HFF-Myc (cell line): ENCODE measurements around the gene SH3PXD2A.

ENCODE experiments used
- DNase-seq: peaks from one replicate; pipeline ENCODE4 v3.0.0-alpha.2; 2011; ENCODE audit warnings: low read depth; ENCODE audit errors: extremely low read depth
- H3K4me3 ChIP-seq: replicated peaks from 2 replicates; pipeline ENCODE4 v1.5.1; 2011; ENCODE audit warnings: low read depth, mild to moderate bottlenecking, control low read depth, low read length
- CTCF ChIP-seq: IDR thresholded peaks from 2 replicates; pipeline ENCODE4 v1.5.1; 2012; ENCODE audit warnings: mild to moderate bottlenecking, low read depth, low read length, control low read depth; ENCODE audit errors: missing control alignments

Gene SH3PXD2A

DNA sequence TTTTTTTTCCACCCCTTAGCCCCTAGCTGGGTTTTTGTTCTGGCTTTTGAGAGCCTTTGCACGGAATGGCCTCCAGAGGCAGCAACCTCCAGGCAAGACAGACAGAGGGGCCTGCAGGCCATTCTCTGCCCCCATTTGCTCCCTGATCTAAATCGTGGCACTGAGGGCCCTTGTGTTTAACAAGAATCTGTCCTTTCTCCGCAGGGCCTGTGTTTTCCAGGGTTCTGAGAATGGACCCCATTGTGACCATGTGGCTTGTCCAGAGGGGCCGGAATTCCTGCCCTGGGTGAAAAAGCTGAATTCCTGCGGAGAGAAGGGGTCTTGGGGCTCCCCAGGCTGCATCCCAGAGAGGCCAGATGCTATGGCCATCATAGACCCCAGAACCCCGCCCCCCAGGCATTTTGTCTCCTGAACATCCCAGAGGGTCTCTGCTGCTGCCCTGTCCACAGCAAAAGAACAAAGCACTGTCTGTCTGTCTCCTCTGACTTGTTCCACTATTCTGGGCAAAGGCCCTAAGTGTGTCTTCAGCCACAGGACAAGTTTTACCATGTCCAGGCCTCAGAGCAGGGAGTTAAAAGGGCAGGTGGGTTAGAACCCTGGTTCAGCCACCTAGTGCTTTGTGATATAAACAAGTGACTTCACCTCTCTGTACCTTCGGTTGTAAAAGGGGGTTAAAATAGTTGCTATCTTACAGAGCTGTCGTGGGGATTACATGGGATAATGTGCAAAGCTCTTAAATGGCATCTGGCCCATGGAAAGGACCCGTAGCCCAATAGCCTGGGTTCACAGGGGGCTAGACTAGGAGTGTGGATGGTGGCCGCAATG, 155.6 kb downstream of the SH3PXD2A start:
- DNase-seq: no peak
- TF ChIP-seq CTCF: no peak
- no peak overlapping the region for H3K4me3 ChIP-seq

- no peak overlapping the region for H3K4me3 ChIP-seq
- no peak for DNase-seq
- TF ChIP-seq CTCF: no peak
Observed at GRCh38 chr10:103698266-103698665, 157.1 kb downstream of the SH3PXD2A start.

- DNase-seq: no peak
- no peak for TF ChIP-seq CTCF
- no peak overlapping the region for H3K4me3 ChIP-seq
Observed at GRCh38 chr10:103697787-103698186, 157.6 kb downstream of the SH3PXD2A start.

DNA sequence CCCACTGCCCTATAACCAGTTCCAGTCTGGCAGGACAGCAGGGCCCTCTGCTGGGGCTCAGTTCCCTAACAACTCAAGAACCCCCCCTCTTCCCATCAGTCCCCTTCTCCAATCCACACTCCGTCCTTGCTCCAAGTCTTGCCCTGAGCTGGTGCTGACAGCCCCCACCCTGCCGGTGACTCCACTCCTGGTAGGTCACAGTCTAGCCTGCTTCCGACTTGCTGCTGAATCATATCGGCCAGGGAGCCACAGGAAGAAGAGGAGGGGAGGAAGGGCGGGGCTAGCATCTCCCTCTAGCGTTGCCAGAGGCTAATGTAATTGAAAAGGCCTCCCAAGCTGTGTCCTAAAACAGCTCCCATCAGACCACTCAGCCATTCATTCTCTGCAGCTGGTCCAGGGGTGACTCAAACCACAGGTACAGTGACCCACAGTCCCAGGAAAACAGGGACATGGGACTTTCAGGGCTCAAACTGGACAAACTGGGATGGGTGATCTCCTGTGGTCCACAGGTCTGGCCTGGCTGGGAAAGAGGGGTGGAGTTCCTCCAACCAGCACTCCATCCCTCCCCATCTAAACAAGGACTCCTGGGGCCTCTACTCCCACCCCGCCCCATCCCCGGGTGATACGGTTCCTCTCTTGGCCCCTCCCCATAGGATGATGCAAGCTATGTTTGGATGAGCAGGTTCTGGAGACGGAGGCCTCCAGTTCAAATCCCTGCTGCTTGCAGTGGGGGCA, 158.8 kb downstream of the SH3PXD2A start:
- no peak overlapping the region for H3K4me3 ChIP-seq
- peak; percentile 66 for TF ChIP-seq CTCF
- DNase-seq: peak; percentile 59

- no peak for DNase-seq
- no peak for TF ChIP-seq CTCF
- H3K4me3 ChIP-seq: no peak overlapping the region
Observed at GRCh38 chr10:103696094-103696410, 159.3 kb downstream of the SH3PXD2A start.

DNA sequence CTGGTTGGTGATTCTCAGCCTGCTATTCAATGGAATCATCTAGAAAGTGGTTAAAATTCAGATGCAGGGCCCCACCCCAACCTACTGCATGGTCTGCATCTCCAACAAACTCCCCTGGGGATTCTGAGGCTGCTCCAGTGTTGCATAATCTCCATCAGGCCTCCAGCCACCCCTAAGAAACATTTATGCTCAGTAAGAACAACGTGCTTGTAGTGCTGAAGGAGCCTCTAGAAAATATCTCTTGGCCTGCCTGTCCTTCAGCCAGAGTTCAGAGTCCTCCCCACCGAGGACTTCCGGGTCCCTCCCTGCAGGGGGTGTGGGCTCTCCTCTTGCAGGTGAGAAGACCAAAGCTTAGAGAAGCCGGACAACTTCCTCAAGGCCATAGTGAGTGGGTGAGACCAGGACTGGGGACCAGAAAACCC, 159.8 kb downstream of the SH3PXD2A start:
- no peak overlapping the region for H3K4me3 ChIP-seq
- no peak for TF ChIP-seq CTCF
- no peak for DNase-seq
